Upper lobe of left lung (tissue), 6 donors: ENCODE results near the gene NF1. TPM values are rescaled to one million over a fixed set of nuclear protein-coding genes. Genes with fewer than 3 reads are reported as not detected.

Experiments
- ATAC-seq, 2 donors: fragments of 200-7000 bp; cut with Tn5 transposase; one replicate each; pipeline ENCODE4 v1.9.1; 2022; ENCODE audit warnings: mild to moderate bottlenecking in 2 of 2, moderate library complexity in 2 of 2; ENCODE audit not compliant: low FRiP score in 2 of 2
- DNase-seq, 2 donors: peaks; one replicate each; pipeline ENCODE4 v3.0.0-alpha.2; 2019 to 2020
- H3K27ac ChIP-seq, 4 donors: fragments of 200-600 bp; sonication (generic); one replicate each; pipeline ENCODE4 v1.5.1; 2016 to 2019
- H3K27me3 ChIP-seq, 4 donors: fragments of 200-600 bp; sonication (generic); one replicate each; pipeline ENCODE4 v1.5.1; 2017 to 2019
- H3K36me3 ChIP-seq, 4 donors: fragments of 200-600 bp; sonication (generic); one replicate each; pipeline ENCODE4 v1.5.1; 2016 to 2019
- H3K4me1 ChIP-seq, 4 donors: fragments of 200-600 bp; sonication (generic); one replicate each; pipeline ENCODE4 v1.5.1; 2018 to 2019
- H3K4me3 ChIP-seq, 4 donors: fragments of 200-600 bp; sonication (generic); one replicate each; pipeline ENCODE4 v1.5.1; 2017 to 2019; ENCODE audit warnings: mild to moderate bottlenecking in 2 of 4, moderate library complexity in 1 of 4
- H3K9me3 ChIP-seq, 4 donors: fragments of 200-600 bp; sonication (generic); one replicate each; pipeline ENCODE4 v1.5.1; 2018 to 2019
- EP300 ChIP-seq, 4 donors: sonication (generic); formaldehyde crosslinking; IDR thresholded peaks; one replicate each; pipeline ENCODE4 v1.5.1; 2017; ENCODE audit warnings: antibody characterized with exemption in 4 of 4, control low read depth in 2 of 4
- POLR2A ChIP-seq, 4 donors: fragments of 450-650 bp; IDR thresholded peaks; one replicate each; pipeline ENCODE4 v1.5.1; 2016 to 2017; ENCODE audit warnings: antibody characterized with exemption in 4 of 4, mild to moderate bottlenecking in 2 of 4
- POLR2AphosphoS5 ChIP-seq, 2 donors: sonication (generic); formaldehyde crosslinking; IDR thresholded peaks; one replicate each; pipeline ENCODE4 v1.5.1; 2017; ENCODE audit warnings: antibody characterized with exemption in 2 of 2
- WGBS, 2 donors: methylation state at CpG; one replicate each; pipeline ENCODE4 v1.1.5; 2017 to 2018; 5-methylcytosine and 5-hydroxymethylcytosine counted together
- total RNA-seq, 6 donors: library from RNA; depleted of rRNA in 4 of 6; stranded (reverse); fragments of >200 nt in 4 of 6; gene quantifications; one replicate each; pipeline versions ENCODE4 v1.1.0 to v1.2.1, GENCODE V29; 2016 to 2021
- TF ChIP-seq, protein P1 (sequence below), 6 experiments: fragments of 450-650 bp in 4 of 6; fragments of 200-600 bp in 2 of 6; sonication (generic) in 2 of 6; IDR thresholded peaks; one replicate each; pipeline ENCODE4 v1.5.1; 2016 to 2019; ENCODE audit warnings: antibody characterized with exemption in 6 of 6
- donor health status: DM: no; HTN: no; CAD: no; lungs with moderate emphysema.
- donor health status: DM: no; HTN: yes; CAD: no; lungs with severe emphysema.

Gene NF1
- total RNA-seq, 6 donors from 2014 or later = 35.5 to 85.1 (median 47.1) TPM

- no peaks in the 10 kb centered on the region for H3K9me3 ChIP-seq
- no peak overlapping the region for H3K27ac ChIP-seq
- DNase-seq = no peak
- WGBS, 2 donors = 56 to 60% methylated on average over 2 of the region's 2 CpGs
- peaks cover 5 to 84% (median 22%) of the 10 kb centered on the region in 4 donors for H3K36me3 ChIP-seq
- ATAC-seq = no peak
- H3K4me3 ChIP-seq = no peak overlapping the region
- TF ChIP-seq POLR2A (IDR thresholded peaks at IDR 0.05) = no peak
- no peak for TF ChIP-seq POLR2AphosphoS5 (IDR thresholded peaks at IDR 0.05)
- TF ChIP-seq, protein P1, sequence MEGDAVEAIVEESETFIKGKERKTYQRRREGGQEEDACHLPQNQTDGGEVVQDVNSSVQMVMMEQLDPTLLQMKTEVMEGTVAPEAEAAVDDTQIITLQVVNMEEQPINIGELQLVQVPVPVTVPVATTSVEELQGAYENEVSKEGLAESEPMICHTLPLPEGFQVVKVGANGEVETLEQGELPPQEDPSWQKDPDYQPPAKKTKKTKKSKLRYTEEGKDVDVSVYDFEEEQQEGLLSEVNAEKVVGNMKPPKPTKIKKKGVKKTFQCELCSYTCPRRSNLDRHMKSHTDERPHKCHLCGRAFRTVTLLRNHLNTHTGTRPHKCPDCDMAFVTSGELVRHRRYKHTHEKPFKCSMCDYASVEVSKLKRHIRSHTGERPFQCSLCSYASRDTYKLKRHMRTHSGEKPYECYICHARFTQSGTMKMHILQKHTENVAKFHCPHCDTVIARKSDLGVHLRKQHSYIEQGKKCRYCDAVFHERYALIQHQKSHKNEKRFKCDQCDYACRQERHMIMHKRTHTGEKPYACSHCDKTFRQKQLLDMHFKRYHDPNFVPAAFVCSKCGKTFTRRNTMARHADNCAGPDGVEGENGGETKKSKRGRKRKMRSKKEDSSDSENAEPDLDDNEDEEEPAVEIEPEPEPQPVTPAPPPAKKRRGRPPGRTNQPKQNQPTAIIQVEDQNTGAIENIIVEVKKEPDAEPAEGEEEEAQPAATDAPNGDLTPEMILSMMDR (IDR thresholded peaks at IDR 0.05) = no peak
- no peak for TF ChIP-seq EP300 (IDR thresholded peaks at IDR 0.05)
- H3K27me3 ChIP-seq = no peaks in the 10 kb centered on the region
- no peaks in the 10 kb centered on the region for H3K4me1 ChIP-seq
These were observed 262.3 kb downstream of the NF1 start for GRCh38 chr17:31357091-31357490.

DNA sequence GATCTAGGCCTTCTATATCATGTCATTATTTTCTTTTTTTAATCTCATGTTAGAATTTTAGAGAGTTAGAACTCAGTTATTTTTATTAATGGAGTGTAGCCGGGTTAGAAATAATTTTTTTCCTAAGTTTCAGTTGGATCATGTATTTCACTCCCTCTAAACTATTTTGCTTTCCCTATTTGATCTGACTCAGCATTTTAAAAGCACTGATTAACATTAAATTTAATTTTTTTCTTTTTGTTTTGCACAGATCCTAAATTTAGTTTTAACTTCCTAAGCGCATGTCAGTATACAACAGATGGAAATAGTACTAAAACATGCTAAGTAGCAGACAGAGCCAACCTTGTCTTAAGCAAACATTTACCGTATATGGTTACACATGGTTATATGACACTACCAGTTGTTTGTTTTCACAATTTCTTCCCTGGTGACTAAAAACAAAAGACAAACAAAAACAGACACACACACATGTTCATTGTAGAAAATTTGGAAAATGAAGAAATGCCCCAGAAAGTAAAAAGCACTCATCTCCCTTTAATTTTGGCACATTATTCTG lies 263.1 kb downstream of the NF1 start:
- WGBS, 2 donors = 72 to 80% methylated on average over 3 of the region's 3 CpGs
- peaks cover 5 to 83% (median 18%) of the 10 kb centered on the region in 4 donors for H3K36me3 ChIP-seq

DNA sequence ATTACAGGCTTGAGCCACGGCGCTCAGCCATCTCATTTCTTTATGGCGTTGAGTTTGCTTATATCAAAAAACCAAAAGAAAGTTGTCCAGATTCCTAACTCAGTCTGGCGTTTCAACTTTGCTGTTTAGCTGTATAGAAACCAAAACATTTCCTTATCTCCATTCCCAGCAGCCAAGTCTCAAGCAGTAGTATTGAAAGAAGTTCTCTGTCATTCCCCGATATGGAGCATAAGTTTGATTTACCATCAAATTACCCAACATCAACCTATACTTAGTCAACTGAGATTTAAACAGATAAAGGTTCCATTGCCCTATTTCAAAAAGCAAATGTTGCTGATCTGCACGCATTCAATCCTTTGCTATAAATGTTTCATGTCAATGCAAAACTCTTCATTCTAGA lies 269.2 kb downstream of the NF1 start:
- Histone ChIP-seq H3K36me3 (peaks cover 0 to 61% (median 14%) of the 10 kb centered on the region in 4 donors), H3K27ac (no peak overlapping the region), H3K9me3 (no peaks in the 10 kb centered on the region), H3K4me3 (no peak overlapping the region), H3K4me1 (no peaks in the 10 kb centered on the region), H3K27me3 (no peaks in the 10 kb centered on the region)
- ATAC-seq (no peak), DNase-seq (no peak)
- TF ChIP-seq, protein P1 (IDR thresholded peaks at IDR 0.05) = no peak
- no peak for TF ChIP-seq POLR2AphosphoS5 (IDR thresholded peaks at IDR 0.05)
- no peak for TF ChIP-seq POLR2A (IDR thresholded peaks at IDR 0.05)
- no peak for TF ChIP-seq EP300 (IDR thresholded peaks at IDR 0.05)
- WGBS, 2 donors = 97% methylated on average over 6 of the region's 6 CpGs

More for the DNA sequence above, 263.1 kb downstream of the NF1 start:
- TF ChIP-seq POLR2AphosphoS5 (IDR thresholded peaks at IDR 0.05) (no peak), EP300 (IDR thresholded peaks at IDR 0.05) (no peak), POLR2A (IDR thresholded peaks at IDR 0.05) (no peak)
- TF ChIP-seq, protein P1 (IDR thresholded peaks at IDR 0.05) = no peak
- no peak overlapping the region for H3K27ac ChIP-seq
- DNase-seq (no peak), ATAC-seq (no peak)
- no peaks in the 10 kb centered on the region for H3K27me3 ChIP-seq
- no peak overlapping the region for H3K4me3 ChIP-seq
- no peaks in the 10 kb centered on the region for H3K9me3 ChIP-seq
- H3K4me1 ChIP-seq = no peaks in the 10 kb centered on the region

DNA sequence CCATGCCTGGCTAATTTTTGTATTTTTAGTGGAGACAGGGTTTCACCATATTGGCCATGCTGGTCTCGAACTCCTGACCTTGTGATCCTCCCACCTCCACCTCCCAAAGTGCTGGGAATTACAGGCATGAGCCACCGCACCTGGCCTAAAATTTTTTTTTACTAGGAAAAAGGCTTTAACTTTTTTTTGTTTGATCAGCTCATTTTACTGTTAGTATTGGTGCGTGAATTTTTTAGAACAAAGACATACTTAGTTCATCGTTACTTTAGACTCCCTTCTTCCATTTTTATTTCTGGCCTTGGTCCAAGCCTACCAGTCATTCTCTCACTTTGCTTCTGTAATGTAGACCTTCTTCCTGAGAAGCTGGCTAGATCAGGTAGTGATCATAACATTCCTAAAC lies 271.3 kb downstream of the NF1 start:
- Histone ChIP-seq H3K27ac (no peak overlapping the region), H3K9me3 (no peaks in the 10 kb centered on the region), H3K36me3 (peaks cover 0 to 41% (median 6%) of the 10 kb centered on the region in 4 donors), H3K4me3 (no peak overlapping the region), H3K27me3 (no peaks in the 10 kb centered on the region), H3K4me1 (peaks cover 0 to 5% (median 0%) of the 10 kb centered on the region in 4 donors)
- ATAC-seq (no peak), DNase-seq (no peak)
- 96 to 97% methylated on average over 4 of the region's 4 CpGs for WGBS, 2 donors
- TF ChIP-seq POLR2AphosphoS5 (IDR thresholded peaks at IDR 0.05) (no peak), POLR2A (IDR thresholded peaks at IDR 0.05) (no peak), EP300 (IDR thresholded peaks at IDR 0.05) (no peak)
- TF ChIP-seq, protein P1 (IDR thresholded peaks at IDR 0.05) = no peak

GRCh38 chr17:31369266-31369665 lies 274.5 kb downstream of the NF1 start:
- Histone ChIP-seq H3K27ac (no peak overlapping the region), H3K36me3 (peaks cover 0 to 22% (median 6%) of the 10 kb centered on the region in 4 donors), H3K27me3 (no peaks in the 10 kb centered on the region), H3K4me3 (no peak overlapping the region), H3K4me1 (peaks cover 6 to 20% (median 11%) of the 10 kb centered on the region in 4 donors), H3K9me3 (no peaks in the 10 kb centered on the region)
- ATAC-seq (no peak), DNase-seq (no peak)
- TF ChIP-seq, protein P1 (IDR thresholded peaks at IDR 0.05) = no peak
- no peak for TF ChIP-seq POLR2AphosphoS5 (IDR thresholded peaks at IDR 0.05)
- no peak for TF ChIP-seq EP300 (IDR thresholded peaks at IDR 0.05)
- TF ChIP-seq POLR2A (IDR thresholded peaks at IDR 0.05) = no peak
